ENCODE data around the gene CHP2. TPM values are rescaled to one million over a fixed set of nuclear protein-coding genes. Genes with fewer than 3 reads are reported as not detected.
A peak's percentile ranks its signal among the peaks of the same experiment; 100 is the strongest.

The CHP2 gene
- total RNA-seq, 1 donor = not detected

DNA sequence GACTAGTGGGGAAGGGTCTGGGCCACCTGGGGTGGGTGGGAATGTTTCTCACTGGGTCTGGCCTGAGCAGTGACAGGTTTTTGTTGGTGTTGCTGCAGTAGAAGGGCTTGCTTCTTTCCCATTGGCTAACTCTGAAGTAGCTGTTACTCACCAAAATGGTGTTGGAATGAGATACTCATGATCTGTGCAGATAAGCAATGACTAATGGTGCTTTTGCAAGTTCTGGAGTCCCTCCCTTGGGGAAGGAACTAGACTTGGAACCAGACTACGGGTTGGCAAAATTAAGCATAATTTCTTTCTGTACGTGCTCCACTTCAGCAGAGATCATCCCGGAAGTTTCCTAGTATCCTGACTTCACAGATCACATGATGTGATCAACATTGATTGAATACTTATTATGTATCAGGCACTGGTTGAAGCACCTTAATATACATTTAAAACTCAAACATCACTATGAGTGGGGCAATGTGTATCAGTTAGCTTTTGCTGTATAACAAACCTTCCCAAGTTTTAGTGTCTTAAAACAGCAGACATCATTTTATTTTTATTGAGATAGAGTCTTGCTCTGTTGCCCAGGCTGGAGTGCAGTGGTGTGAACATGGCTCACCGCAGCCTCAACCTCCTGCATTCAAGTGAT is 30.1 kb downstream of the CHP2 start:
- TF ChIP-seq, protein P1, sequence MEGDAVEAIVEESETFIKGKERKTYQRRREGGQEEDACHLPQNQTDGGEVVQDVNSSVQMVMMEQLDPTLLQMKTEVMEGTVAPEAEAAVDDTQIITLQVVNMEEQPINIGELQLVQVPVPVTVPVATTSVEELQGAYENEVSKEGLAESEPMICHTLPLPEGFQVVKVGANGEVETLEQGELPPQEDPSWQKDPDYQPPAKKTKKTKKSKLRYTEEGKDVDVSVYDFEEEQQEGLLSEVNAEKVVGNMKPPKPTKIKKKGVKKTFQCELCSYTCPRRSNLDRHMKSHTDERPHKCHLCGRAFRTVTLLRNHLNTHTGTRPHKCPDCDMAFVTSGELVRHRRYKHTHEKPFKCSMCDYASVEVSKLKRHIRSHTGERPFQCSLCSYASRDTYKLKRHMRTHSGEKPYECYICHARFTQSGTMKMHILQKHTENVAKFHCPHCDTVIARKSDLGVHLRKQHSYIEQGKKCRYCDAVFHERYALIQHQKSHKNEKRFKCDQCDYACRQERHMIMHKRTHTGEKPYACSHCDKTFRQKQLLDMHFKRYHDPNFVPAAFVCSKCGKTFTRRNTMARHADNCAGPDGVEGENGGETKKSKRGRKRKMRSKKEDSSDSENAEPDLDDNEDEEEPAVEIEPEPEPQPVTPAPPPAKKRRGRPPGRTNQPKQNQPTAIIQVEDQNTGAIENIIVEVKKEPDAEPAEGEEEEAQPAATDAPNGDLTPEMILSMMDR (IDR thresholded peaks at IDR 0.05; ENCODE audit: insufficient read depth, low read length) = no peak
- peak; percentile 46 for DNase-seq (ENCODE audit: low read depth)
- H3K4me3 ChIP-seq (ENCODE audit: low read depth, low read length) = no peak overlapping the region

DNA sequence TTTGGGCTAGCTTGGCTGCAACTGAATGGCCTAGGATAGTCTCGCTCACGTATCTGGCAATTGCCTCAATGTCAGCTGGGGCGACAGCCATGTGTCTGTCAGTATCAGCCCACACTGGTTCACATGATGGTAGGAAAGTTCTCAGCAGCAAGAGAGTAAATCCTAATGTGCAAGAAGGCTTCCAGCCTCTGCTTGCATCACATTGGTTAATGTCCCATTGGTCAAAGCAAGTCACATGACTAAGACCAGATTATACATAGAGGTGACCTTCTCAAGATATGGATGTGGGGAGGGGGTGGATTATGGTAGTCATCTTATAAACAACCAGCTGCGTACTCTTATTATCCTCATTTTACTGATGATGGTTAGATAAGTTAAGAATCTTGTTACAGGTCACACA is 31.0 kb downstream of the CHP2 start:
- no peak for DNase-seq (ENCODE audit: low read depth)
- no peak overlapping the region for H3K4me3 ChIP-seq (ENCODE audit: low read depth, low read length)
- TF ChIP-seq, protein P1 (IDR thresholded peaks at IDR 0.05; ENCODE audit: insufficient read depth, low read length) = no peak

DNA sequence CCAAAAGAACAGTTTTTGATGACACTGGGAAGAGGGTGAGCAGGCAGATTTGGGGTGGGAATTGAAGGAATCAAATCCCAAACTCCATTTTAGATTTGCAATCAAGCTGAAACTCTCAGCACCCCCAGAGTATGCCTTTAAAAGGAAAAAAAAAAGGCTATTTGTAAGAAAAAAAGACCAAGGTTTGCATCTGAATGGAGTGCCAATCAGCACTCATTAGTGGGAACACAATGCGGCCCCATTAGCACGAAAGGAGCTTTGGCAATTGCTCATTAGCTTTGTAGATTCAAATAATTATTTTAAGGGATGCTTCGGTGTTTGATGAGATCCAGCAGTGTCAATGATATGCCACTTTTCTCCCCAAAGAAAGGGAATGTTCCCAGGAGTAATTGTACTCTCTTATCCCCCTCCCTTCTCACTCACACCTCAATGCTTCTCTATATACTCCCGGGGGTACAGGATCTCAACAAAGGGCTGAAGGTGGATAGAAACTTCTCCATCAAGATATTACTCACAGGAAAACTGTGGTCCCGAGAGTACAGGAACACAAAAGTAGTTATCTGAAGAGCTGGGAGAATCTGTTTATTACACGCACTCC is 32.2 kb downstream of the CHP2 start:
- no peak overlapping the region for H3K4me3 ChIP-seq (ENCODE audit: low read depth, low read length)
- TF ChIP-seq, protein P1 (IDR thresholded peaks at IDR 0.05; ENCODE audit: insufficient read depth, low read length) = no peak
- no peak for DNase-seq (ENCODE audit: low read depth)

DNA sequence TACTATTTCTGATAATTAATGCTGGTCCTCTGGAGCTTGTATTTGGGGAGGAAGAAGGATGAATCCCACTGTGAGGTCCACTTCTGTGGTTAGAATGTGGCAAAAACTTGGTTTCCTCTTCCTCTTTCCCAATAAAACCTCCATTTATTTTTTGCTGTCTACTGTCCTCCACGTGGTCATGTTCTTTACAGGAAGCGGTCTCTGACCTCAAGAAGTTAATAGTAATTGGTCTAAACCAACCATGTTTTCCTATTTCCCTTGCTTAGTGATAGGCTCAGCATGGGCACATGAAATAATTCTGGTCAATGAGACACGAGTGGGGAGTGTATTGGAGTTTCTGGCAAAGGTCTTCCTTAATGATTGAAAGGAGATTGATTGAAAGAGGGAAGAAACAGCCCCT is 33.9 kb downstream of the CHP2 start:
- TF ChIP-seq, protein P1 (IDR thresholded peaks at IDR 0.05; ENCODE audit: insufficient read depth, low read length) = no peak
- no peak overlapping the region for H3K4me3 ChIP-seq (ENCODE audit: low read depth, low read length)
- no peak for DNase-seq (ENCODE audit: low read depth)

DNA sequence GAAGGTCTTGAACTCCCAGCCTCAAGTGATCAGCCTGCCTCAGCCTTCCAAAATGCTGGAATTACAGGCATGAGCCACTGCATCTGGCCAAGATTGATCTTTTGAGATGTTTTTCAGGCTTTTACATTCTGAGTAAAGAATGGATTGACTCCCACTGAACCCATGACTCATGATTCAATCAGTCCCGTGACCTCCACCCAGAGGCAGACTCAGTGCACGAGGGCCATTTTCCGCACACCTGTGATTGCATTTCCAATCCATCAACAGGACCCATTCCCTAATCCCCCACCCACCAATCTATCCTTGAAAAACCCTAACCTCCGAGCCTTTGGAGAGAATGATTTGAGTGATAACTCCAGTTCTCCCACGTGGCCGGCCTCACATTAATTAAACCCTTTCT is 40.6 kb downstream of the CHP2 start:
- DNase-seq (ENCODE audit: low read depth) = no peak
- TF ChIP-seq, protein P1 (IDR thresholded peaks at IDR 0.05; ENCODE audit: insufficient read depth, low read length) = no peak
- H3K4me3 ChIP-seq (ENCODE audit: low read depth, low read length) = no peak overlapping the region

DNA sequence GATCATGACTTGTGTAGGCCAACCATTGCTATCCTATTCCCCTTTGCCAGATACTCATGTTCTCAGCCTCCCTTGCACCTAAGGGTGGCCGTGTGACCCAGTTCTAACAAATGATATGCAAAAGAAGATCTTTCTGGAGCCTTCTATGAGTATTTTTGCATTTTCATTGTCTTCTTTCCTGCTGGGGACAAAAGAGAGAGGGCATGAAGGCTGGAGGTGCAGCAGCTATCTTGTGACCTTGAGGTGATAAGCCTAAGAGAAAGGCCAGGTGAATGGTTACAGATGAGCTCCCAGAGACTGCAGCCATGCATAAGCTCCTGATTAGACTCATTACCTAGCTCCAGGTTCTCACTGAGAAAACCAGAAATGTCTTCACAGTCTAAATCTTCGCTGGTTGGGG is 42.1 kb downstream of the CHP2 start:
- DNase-seq (ENCODE audit: low read depth) = no peak
- TF ChIP-seq, protein P1 (IDR thresholded peaks at IDR 0.05; ENCODE audit: insufficient read depth, low read length) = no peak
- H3K4me3 ChIP-seq (ENCODE audit: low read depth, low read length) = no peak overlapping the region
